Measurements from ENCODE around the gene NR6A1. TPM values are rescaled to one million over a fixed set of nuclear protein-coding genes. Genes with fewer than 3 reads are reported as not detected.

The NR6A1 gene
- total RNA-seq, 1 donor from 2014 or later, result 60.7 TPM

GRCh38 chr9:124793015-124793541 is 22.0 kb upstream of the NR6A1 start:
- Mint-ChIP-seq H3K36me3 (ENCODE audit: low read depth) (no peaks in the 10 kb centered on the region), H3K27me3 (ENCODE audit: low read depth) (no peaks in the 10 kb centered on the region), H3K4me1 (no peaks in the 10 kb centered on the region), H3K27ac (ENCODE audit: unreplicated experiment) (no peak overlapping the region), H3K9me3 (no peaks in the 10 kb centered on the region), H3K4me3 (no peak overlapping the region)
- TF ChIP-seq CTCF (conservative IDR thresholded peaks at IDR 0.05), result no peak
- DNase-seq (ENCODE audit: low read depth, low spot score), result no peak

- H3K27me3 Mint-ChIP-seq (ENCODE audit: low read depth), result no peaks in the 10 kb centered on the region
- no peak for TF ChIP-seq CTCF (conservative IDR thresholded peaks at IDR 0.05)
- no peaks in the 10 kb centered on the region for H3K4me1 Mint-ChIP-seq
Observed at GRCh38 chr9:124792257-124793014, 21.3 kb upstream of the NR6A1 start.

GRCh38 chr9:124790801-124791505 is 19.8 kb upstream of the NR6A1 start:
- Mint-ChIP-seq H3K36me3 (ENCODE audit: low read depth) (no peaks in the 10 kb centered on the region), H3K4me3 (no peak overlapping the region), H3K27ac (ENCODE audit: unreplicated experiment) (no peak overlapping the region), H3K27me3 (ENCODE audit: low read depth) (no peaks in the 10 kb centered on the region), H3K4me1 (no peaks in the 10 kb centered on the region), H3K9me3 (no peaks in the 10 kb centered on the region)
- no peak for TF ChIP-seq CTCF (conservative IDR thresholded peaks at IDR 0.05)
- DNase-seq (ENCODE audit: low read depth, low spot score), result no peak

More at GRCh38 chr9:124792257-124793014, 21.3 kb upstream of the NR6A1 start:
- Mint-ChIP-seq H3K9me3 (no peaks in the 10 kb centered on the region), H3K4me3 (no peak overlapping the region), H3K27ac (ENCODE audit: unreplicated experiment) (no peak overlapping the region), H3K36me3 (ENCODE audit: low read depth) (no peaks in the 10 kb centered on the region)
- DNase-seq (ENCODE audit: low read depth, low spot score), result no peak

GRCh38 chr9:124790301-124790700 is 19.2 kb upstream of the NR6A1 start:
- Mint-ChIP-seq H3K36me3 (ENCODE audit: low read depth) (no peaks in the 10 kb centered on the region), H3K4me1 (no peaks in the 10 kb centered on the region), H3K9me3 (no peaks in the 10 kb centered on the region), H3K4me3 (no peak overlapping the region), H3K27ac (ENCODE audit: unreplicated experiment) (no peak overlapping the region), H3K27me3 (ENCODE audit: low read depth) (no peaks in the 10 kb centered on the region)
- TF ChIP-seq CTCF (conservative IDR thresholded peaks at IDR 0.05), result no peak
- DNase-seq (ENCODE audit: low read depth, low spot score), result no peak

GRCh38 chr9:124789531-124789930 is 18.4 kb upstream of the NR6A1 start:
- no peak for DNase-seq (ENCODE audit: low read depth, low spot score)
- H3K36me3 Mint-ChIP-seq (ENCODE audit: low read depth), result no peaks in the 10 kb centered on the region
- no peaks in the 10 kb centered on the region for H3K4me1 Mint-ChIP-seq
- no peak for TF ChIP-seq CTCF (conservative IDR thresholded peaks at IDR 0.05)
- H3K27me3 Mint-ChIP-seq (ENCODE audit: low read depth), result no peaks in the 10 kb centered on the region
- no peak overlapping the region for H3K27ac Mint-ChIP-seq (ENCODE audit: unreplicated experiment)
- H3K4me3 Mint-ChIP-seq, result no peak overlapping the region
- no peaks in the 10 kb centered on the region for H3K9me3 Mint-ChIP-seq
